Esophagus mucosa (tissue), 1 donor: ENCODE data around the gene NOP14. TPM values are rescaled to one million over a fixed set of nuclear protein-coding genes. Genes with fewer than 3 reads are reported as not detected.
"Not testable (repeated sequence)": the region's sequence is repeated elsewhere in the genome, so short reads cannot be mapped to it uniquely, and the experiment has no call there.

Experiments used
- ATAC-seq: fragments of 200-7000 bp; cut with Tn5 transposase; one replicate; pipeline ENCODE4 v1.9.1; 2020
- total RNA-seq: library from RNA; stranded (reverse); gene quantifications from one replicate; pipeline ENCODE4 v1.2.4, GENCODE V29; 2023
- donor health status: DM: yes; HTN: yes; CAD: no.

NOP14 gene
- total RNA-seq, 1 donor from 2014 or later, result 28.7 TPM

DNA sequence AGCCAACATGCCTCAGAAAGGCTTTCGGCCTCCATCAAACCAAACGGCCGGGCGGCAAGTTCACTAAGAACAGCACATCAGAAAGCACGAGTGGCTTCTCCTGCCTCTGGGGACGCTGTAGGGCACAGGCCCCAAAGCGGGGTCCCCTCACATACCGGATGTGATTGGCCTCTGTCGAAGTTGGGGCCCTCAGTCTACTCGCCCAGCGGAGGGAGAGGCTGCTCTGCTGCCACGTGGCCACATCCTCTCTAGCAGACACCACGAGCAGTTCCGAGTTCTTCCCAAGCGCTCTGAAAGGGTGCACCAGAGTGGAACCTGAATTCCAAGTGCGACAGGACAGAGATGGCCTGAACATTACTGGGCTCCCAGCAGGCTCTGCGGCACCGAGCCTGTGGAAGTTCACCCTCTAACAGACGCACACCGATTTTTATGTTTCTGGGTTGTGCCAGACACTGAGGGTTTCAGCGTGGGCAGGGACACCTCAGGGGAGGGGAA lies 21.1 kb downstream of the NOP14 start:
- no peak for ATAC-seq

DNA sequence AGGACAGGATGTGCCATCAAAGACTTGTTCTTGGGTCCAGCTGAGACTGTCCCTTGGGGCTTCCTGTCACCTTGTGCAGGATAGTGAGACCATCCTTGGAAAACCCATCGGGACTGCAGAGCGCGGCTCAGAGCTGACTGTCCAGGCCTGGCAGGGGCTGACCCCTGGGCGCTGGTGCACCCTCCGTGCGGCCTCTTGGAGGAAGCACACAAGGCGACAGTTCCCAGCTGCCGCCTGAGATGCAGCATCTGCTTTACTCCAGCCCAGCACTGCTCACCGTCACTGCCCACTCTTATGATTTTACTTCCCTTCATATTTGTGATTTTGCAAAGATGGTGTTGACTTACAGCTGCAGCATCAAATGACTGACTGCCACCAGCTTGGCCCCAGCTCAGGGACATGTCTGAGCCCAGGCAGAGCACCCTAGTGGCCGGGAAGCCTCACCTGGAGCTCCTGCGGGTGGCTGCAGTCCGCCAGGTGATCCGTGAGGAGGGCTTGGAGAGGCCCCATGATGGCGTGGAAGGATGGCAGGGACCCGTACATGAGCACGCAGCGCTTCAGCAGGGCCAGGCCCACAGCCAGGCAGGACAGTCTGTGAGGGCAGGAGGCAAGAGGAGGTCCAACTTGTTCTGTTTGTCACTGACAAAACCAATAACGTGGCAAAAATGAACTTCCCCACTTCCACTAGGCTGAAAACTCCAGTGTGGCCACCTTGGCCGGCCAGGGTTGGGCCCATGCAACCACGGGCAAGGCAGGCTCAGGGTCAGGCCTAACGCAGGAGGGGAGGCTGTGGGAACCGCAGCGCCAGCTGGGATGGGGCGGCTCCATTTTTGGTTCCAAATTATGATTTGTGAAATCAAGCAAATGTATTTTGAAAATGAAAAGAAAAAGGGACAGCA lies 21.8 kb downstream of the NOP14 start:
- no peak for ATAC-seq

DNA sequence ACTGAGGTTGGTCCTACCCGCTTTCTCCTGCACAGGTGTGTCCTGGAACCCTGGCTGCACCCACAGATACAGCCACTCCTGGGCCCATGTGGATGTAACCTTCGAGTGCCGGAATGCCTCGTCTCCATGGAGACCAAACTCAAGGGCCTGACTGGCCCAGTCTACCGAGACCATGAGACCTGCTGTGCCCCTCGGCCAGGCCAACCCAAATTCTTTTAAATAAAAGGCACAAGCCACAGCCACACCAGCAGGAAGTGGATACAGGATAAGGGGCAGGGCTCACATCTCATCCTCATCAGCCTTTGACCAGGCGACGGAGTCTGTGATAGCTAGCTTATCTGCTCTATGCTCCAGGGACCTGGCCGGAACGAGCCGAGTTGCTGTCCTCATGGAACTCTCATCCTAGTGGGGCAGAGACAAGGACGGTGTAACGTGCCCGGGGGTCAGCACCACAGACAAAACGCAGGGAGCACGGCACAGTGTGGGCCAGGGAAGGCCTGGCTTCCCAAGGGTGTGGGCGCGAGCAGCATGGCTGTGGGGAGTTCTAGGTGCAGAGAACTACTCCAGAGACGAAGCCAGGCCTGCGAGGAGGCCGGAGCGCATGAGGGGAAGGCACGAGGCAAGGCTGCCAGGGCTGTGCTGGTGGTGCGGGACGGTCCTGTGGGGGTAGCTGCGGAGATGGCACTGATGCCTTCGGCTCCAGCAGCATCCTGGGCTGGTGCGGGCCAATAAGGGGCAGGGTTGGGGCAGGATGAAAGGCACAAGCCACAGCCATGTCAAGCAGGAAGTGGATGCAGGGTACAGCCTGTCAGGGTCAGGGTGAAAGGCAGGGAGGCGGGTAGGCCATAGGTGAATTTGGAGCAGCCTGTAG lies 22.7 kb downstream of the NOP14 start:
- no peak for ATAC-seq

DNA sequence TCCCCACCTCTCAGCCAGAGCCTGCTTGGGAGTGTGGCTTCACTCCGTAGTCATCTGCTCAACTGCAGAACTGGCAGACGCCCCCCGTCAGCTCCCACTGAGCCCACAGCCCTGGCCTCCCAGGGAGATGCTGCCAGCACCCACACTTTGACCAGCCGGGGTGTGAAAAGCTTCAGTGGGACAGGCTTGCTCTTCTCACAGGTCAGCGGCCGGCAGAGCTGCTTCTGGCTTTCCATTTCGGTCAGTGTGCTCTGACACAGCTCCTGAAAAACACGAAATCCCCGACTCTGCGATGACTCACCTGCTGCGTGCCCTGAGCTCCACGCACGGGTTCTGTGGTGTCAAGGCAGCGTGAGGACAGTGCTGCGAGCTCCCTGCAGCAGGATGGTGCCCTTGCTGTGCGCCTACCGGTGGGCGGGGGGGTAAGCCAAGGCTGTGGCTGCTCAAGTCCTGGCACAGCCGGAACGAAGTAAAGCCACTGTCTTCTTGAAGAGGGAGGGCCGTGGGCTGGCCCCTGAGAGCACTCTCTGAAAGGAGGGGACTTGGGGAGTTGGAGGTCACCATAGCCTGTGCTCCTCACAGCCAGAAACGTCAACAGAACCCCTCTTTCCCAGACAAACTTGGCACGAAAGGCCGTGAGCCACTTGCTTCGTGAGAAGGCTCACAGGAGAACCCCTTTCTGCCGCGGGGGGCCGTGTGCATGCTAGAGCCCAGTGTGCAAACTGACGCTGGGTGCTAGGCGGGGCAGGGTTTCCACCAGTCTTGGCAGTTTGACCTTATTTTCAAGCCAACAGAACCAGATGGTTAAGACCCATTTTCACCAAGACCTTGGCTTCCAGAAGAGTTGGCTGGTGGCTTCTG lies 23.6 kb downstream of the NOP14 start:
- no peak for ATAC-seq

DNA sequence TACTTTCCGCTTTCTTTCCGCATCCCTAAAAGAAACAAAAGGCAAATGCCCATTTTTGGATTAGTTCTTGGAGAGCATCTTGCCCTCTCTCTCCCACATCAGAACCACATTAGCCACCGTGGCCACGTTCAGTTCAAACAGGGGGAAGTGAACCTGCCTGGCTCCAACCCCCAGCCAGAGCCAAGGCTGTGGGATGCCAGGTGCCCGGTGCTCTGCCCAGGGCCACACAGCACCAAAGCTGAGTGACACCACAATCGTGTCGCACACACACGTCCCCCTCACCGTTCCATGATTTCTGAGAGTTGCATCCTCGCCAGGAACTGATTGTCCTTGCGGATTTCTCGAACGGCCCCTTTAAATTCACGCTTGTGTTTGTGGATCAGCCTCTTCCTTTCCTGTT lies 24.3 kb downstream of the NOP14 start:
- ATAC-seq, result no peak

- not testable (repeated sequence) for ATAC-seq
These were observed 24.8 kb downstream of the NOP14 start for GRCh38 chr4:2938411-2938810.

DNA sequence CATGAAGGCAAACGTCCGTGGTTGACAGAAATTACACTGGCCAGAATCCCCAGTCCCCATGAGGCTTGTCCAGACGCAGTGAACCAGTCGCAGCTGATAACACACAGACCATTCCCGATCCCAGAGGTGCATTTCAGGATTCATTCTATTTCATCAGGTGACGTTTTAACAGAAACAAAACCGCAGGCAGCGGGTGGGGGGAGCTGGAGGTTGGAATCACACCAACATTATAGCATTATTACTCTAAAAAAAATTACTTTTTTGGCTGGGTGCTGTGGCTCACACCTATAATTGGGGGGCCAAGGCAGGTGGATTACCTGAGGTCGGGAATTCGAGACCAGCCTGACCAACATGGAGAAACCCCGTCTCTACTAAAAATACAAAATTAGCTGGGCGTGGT lies 25.2 kb downstream of the NOP14 start:
- ATAC-seq, result no peak

GRCh38 chr4:2937146-2937857 lies 25.9 kb downstream of the NOP14 start:
- peak; percentile 57 for ATAC-seq

GRCh38 chr4:2936773-2937145 lies 26.4 kb downstream of the NOP14 start:
- peak; percentile 54 for ATAC-seq

GRCh38 chr4:2935762-2936743 lies 27.2 kb downstream of the NOP14 start:
- peak; percentile 2 for ATAC-seq

DNA sequence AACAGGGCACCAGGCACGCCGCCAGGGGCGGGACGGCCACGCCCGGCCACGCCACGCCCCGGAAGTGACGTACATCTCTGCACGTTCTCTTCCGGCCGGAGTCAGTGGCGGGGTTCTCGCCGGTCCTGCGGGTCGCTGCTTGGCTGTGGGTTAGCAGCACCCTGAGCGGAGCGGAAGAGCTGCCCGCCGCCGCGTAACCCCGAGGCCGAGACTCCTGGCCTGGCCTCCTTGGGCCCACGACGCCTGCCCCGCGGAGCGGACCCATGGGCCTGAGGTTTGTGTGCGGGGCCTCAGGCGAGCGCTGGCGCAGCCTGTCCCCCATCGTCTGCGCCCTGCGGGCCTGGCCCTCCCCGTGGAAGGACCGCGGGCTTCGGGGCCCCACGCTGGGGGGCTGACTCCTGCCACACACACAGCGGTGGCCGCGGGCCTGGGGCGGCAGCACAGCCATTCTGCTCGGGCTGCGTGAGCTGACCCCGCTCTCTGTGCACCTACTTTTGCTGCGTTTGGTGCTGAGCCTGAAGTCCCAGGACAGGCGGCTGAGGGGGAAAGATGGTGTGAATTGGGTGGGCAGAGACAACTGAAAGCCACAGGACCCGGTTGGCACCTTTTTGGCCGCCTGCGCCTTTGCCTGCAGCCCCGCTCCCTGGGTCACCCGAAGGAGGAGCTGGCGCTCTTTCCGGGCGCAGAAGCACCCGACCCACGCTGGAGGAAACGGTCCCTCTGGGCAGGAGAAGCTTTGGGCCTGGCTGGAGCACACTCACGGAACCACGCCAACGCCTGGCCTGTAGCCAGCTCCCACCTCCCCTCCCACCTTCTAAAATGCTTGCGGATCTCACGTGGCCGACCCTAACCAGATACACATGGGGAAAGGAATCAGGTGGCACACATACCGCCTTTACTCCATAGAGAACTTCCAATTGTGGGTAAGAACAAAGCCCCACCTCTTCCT lies 28.1 kb downstream of the NOP14 start:
- peak; percentile 73 for ATAC-seq

DNA sequence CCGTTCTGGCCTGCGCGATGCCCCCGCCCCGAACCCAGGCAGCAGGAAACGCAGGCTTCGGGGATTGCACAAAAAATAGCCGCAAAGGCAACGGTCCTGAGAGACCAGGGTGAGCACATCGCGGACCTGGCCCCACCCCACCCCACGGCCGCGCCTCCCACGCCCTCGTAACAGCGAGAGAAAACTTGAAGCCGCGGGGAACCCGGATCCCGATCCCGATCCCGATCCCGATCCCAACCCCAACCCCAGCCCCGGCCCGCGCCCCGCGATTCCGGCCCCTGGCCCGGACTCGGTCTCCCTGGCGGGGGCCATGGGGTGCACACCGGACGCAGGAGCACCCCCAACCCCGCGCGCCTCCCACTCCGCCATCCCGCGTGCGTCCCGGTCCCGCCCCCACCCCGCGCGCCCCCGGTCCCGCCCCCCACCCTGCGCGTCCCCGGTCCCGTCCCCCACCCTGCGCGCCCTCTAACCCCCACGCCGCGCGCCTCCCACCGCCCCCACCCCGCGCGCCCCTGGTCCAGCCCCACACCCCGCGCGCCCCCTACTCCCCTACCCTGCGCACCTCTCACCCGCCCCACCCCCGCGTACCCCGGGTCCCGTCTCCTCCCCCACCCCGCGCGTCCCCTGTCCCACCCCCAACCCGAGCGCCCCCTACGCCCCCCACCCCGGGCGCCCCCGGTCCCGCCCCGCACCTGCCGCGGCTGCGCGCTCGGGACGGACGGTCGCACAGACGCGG lies 29.0 kb downstream of the NOP14 start:
- peak; percentile 15 for ATAC-seq

- peak; percentile 0 for ATAC-seq
These were observed 29.6 kb downstream of the NOP14 start for GRCh38 chr4:2933566-2934076.

GRCh38 chr4:2932951-2933565 lies 30.1 kb downstream of the NOP14 start:
- ATAC-seq, result no peak

GRCh38 chr4:2932321-2932950 lies 30.8 kb downstream of the NOP14 start:
- ATAC-seq, result no peak

GRCh38 chr4:2931512-2932301 lies 31.5 kb downstream of the NOP14 start:
- peak; percentile 3 for ATAC-seq
